ENCODE data around the gene NEUROD4. TPM values are rescaled to one million over a fixed set of nuclear protein-coding genes. Genes with fewer than 3 reads are reported as not detected.

NEUROD4 gene
- total RNA-seq, 1 donor from 2014 or later, result not detected

GRCh38 chr12:55051197-55051947, 31.6 kb downstream of the NEUROD4 start:
- no peak for DNase-seq (ENCODE audit: low spot score)
- intact Hi-C loops (cut with DNase I), result no loop called here

GRCh38 chr12:55057481-55057880, 37.7 kb downstream of the NEUROD4 start:
- intact Hi-C loops (cut with DNase I), result no loop called here
- no peak for DNase-seq (ENCODE audit: low spot score)

DNA sequence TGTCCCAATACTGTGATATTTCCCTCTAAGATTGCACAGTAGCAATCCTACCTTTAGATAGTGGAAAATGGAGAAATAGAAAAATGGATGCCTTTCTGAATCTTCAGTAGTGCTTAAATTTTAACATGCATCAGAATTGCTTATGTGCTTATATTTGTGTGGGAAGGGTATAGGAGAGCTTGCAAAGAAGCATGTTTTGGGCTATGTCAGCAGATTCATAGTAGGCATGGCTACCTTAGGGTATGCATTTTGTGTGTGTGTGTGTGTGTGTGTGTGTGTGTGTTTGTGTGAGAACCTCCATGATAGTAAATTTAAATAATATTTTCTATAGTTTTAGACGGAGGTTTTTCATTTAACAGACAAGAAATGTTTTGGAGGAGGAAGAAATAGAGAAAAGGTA, 38.3 kb downstream of the NEUROD4 start:
- intact Hi-C loops (cut with DNase I), result no loop called here
- no peak for DNase-seq (ENCODE audit: low spot score)

DNA sequence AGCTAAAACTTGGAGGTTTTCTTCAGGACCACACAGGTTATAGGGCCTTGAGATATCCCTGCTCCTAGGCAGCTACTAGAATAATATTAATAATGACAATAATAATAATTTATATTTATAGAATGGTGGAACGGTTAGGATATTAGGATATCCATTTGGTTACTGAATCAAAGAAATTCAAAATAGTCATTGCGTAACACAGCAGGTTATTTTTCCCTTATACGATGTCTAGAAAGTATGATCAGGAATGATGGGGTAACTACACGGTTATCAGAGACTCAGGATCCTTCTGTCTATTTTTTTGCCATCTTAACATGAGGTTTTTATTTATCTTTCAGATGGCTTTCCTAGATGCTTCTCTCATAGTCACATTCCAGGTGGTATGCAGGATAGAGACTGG, 39.0 kb downstream of the NEUROD4 start:
- DNase-seq (ENCODE audit: low spot score), result no peak
- intact Hi-C loops (cut with DNase I), result no loop called here

DNA sequence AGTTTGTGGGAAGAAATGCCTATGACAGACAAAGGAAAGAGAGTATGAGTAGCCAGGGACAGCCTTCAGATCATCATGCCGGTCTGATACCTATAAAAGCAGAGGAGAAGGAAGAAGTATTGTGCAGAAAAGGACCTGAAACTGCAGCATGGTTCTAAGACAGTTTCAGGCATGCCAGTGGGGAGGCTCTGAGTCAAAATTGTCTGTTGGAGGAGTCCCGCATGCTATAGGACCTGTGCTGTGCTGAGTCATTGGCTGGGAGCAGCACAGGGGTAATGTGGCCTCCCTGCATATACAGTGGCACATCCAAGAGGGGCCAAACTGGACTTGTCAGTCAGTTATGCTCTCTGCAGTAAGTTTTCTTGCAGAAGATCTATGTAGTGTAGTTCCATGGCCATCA, 40.7 kb downstream of the NEUROD4 start:
- DNase-seq (ENCODE audit: low spot score), result no peak
- intact Hi-C loops (cut with DNase I), result no loop called here

DNA sequence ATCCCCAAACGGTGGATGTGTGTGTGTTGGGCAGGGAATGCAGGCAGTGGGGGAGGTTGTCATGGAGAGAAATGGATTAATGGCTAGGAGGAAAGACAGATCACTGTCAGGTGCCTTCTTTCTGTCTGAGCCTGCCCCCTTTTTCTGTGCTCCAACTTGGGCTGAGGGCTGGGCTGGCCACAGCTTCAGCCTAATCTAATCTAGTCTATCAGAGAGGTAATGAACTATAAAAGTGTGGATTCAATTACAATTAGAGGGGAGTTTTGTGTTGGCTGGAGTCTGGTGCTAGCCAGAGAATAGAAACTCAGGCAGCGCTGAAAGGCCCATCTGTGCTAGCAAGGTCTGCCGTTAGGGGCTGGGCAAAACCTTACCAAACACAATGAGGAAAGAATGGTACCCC, 41.2 kb downstream of the NEUROD4 start:
- no peak for DNase-seq (ENCODE audit: low spot score)
- intact Hi-C loops (cut with DNase I), result no loop called here

DNA sequence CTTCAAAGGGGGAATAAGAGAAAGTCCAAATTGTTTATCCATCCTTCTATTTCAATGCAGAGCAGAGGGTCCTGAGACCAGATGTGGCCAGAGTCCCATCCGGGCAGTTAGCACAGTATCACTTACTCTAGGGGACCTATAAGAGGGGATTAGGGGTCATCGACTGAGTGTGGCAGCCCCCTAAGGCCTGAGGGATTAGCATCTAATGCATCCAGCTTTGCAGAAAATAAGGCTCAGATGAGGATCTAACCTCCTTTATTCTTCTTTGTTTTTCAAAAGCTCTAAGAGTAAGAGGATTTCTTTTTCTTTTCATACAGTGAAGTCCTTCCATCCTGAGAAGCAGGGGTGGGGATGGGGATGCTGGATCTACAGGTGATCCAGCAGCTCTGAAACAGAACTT, 43.5 kb downstream of the NEUROD4 start:
- intact Hi-C loops (cut with DNase I), result no loop called here
- DNase-seq (ENCODE audit: low spot score), result no peak

DNA sequence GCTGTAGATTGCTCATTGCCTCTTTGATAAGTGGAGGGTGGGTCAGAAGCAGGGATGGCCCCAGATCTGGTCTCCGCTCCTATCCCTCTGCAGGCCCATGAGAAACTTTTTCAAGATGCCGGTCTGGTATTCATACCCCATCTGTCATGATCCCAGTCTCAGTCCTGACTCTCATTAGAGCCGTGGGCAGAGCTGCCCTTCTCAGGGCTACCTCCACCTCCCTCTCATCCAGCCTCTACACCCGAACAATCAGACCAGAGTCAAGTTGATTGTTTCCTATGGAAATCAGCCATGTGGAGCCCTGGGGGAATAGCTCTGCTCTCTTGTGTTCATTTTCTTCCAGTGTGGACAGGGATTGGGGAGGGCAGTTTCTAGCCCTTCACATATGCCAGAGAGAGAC, 45.8 kb downstream of the NEUROD4 start:
- intact Hi-C loops (cut with DNase I), result no loop called here
- no peak for DNase-seq (ENCODE audit: low spot score)

DNA sequence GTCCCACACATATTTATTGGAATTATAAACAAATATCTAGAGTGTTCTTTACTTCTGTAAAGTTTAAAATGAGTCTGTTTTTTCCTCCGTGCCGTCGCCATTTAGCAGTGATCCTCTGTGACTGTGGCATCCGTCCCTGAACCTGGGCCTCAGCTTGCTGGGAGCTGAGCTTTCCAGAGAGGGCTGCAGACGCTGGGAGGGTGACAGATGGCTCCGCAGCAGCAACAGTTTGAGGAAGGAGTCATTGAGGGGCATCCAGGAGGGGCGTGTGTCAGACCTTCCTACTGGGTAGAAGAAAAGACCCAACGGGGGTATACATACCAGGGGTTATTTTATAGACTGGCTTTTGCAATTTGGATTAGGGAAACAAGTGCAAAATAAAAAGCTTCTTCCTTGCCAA, 47.9 kb downstream of the NEUROD4 start:
- intact Hi-C loops (cut with DNase I), result no loop called here
- DNase-seq (ENCODE audit: low spot score), result no peak

DNA sequence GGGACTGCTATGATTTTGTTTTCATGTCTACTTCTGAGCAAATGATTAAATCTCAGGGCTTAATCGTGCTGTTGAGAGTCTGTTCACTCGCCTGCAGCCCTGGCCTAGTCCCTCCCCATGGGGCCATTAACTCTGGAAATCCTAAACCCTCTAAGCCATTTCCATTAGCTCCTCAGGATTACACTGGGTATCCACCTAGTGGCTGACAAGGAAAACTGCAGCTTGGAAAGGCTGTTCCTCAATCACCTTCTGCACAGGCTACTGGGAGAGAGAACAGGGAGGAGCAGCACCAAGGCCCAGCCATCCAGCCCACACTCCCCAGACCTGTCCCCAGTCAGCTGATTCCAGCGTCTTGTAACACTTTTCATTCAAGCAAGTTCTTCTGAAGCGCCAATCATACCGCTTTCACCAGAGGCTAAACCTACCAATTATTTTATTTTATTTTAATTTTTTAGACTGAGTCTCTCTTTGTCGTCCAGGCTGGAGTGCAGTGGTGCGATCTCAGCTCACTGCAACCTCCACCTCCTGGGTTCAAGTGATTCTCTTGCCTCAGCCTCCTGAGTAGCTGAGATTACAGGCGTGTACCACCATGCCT, 48.7 kb downstream of the NEUROD4 start:
- DNase-seq (ENCODE audit: low spot score), result no peak
- intact Hi-C loops (cut with DNase I), result no loop called here

GRCh38 chr12:55072083-55072482, 52.3 kb downstream of the NEUROD4 start:
- intact Hi-C loops (cut with DNase I), result loop anchor here (2.0 to 10.0 kb wide), 2 partner anchors 79 to 327 kb away; no protein-coding TSS in a partner anchor
- DNase-seq (ENCODE audit: low spot score), result peak; percentile 87

- DNase-seq (ENCODE audit: low spot score), result peak; percentile 78
- intact Hi-C loops (cut with DNase I), result loop anchor here (2.0 to 10.0 kb wide), 2 partner anchors 81 to 329 kb away; no protein-coding TSS in a partner anchor
Measured at GRCh38 chr12:55073043-55074022, 53.6 kb downstream of the NEUROD4 start.

GRCh38 chr12:55074806-55075205, 55.0 kb downstream of the NEUROD4 start:
- no peak for DNase-seq (ENCODE audit: low spot score)
- intact Hi-C loops (cut with DNase I), result loop anchor here (10.0 kb wide), 1 partner anchor 330 kb away; no protein-coding TSS in a partner anchor

Other genes starting within 250 kb of the NEUROD4 start
- not detected for gene MUCL1, start 165.5 kb upstream of the NEUROD4 start, total RNA-seq
- 0.65 TPM for gene TESPA1, start 35.2 kb upstream of the NEUROD4 start, total RNA-seq
- not detected for gene OR9K2, start 106.4 kb downstream of the NEUROD4 start, total RNA-seq
- not detected for gene OR10A7, start 201.1 kb downstream of the NEUROD4 start, total RNA-seq
- not detected for gene OR6C74, start 224.6 kb downstream of the NEUROD4 start, total RNA-seq

Measured in cardiac septum (tissue), 1 donor.